Osteocyte (in vitro differentiated cells): ENCODE data around the gene ACTA2. TPM values are rescaled to one million over a fixed set of nuclear protein-coding genes. Genes with fewer than 3 reads are reported as not detected.

Source experiments
- DNase-seq: peaks from one replicate; pipeline ENCODE4 v3.0.0; 2021; ENCODE audit warnings: mixed read lengths; ENCODE audit not compliant: unreplicated experiment; ENCODE audit errors: extremely low spot score
- H3K27ac Mint-ChIP-seq: one replicate; pipeline ENCODE4 v1.8.0; 2021; ENCODE audit warnings: mild to moderate bottlenecking, mixed read lengths; ENCODE audit not compliant: unreplicated experiment
- H3K27me3 Mint-ChIP-seq: one replicate; pipeline ENCODE4 v1.8.0; 2021; ENCODE audit warnings: mixed read lengths; ENCODE audit not compliant: unreplicated experiment
- H3K36me3 Mint-ChIP-seq: one replicate; pipeline ENCODE4 v1.8.0; 2021; ENCODE audit warnings: mixed read lengths; ENCODE audit not compliant: unreplicated experiment
- H3K4me1 Mint-ChIP-seq: one replicate; pipeline ENCODE4 v1.8.0; 2021; ENCODE audit warnings: mixed read lengths; ENCODE audit not compliant: unreplicated experiment
- H3K4me3 Mint-ChIP-seq: one replicate; pipeline ENCODE4 v1.8.0; 2021; ENCODE audit warnings: mild to moderate bottlenecking, moderate library complexity, mixed read lengths; ENCODE audit not compliant: unreplicated experiment
- H3K9me3 Mint-ChIP-seq: one replicate; pipeline ENCODE4 v1.8.0; 2021; ENCODE audit warnings: mixed read lengths; ENCODE audit not compliant: unreplicated experiment
- total RNA-seq: library from RNA; stranded (reverse); gene quantifications from 2 replicates; pipeline ENCODE4 v1.2.1, GENCODE V29; 2021
- TF ChIP-seq, protein P1 (sequence below): fragments of 200-600 bp; sonication (generic); IDR thresholded peaks from 2 replicates; pipeline ENCODE4 v1.5.0; 2021; ENCODE audit warnings: antibody characterized with exemption, mild to moderate bottlenecking, moderate library complexity

ACTA2 gene
- total RNA-seq, 1 donor from 2014 or later: 329 TPM

DNA sequence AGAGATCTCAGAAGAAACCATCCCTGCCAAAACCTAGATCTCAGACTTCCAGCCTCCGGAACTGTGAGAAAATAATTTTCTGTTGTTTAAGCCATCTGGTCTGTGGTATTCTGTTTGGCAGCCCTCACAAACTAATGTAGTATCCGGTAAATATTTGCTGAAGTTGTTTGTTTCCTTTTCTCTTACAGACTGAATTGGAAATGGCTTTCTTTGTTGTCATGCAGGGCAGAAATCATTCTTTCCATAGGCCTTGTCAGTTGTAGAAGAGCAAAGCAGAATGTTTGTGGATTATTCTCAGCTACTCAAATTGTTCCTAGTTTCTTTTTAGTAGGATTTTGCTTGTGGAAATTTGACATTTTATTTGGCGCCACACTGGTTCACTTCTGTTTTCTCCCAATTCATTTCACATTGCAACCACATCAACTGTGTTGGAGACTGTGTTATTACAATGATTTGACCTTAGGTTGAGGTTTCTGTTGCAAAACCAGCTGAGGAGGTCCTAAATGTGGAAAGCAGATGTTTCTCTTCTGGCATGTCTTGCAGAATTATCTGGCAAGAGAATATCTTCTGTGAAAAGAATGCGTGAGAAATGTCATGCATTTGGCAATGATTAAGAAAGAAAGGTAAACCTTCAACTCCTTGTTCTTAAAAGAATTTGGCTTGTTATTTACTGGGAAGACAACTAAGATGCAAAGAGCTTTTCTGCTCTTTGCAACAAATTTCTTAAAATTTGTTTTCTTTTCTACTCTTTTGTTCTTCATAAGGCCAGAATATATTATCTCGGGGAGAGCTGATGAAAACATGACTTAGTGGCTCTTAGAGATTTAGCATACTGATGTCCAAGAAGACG, 25.8 kb downstream of the ACTA2 start:
- Mint-ChIP-seq H3K4me1 (peaks cover 22% of the 10 kb centered on the region), H3K9me3 (no peaks in the 10 kb centered on the region), H3K36me3 (peaks cover 6% of the 10 kb centered on the region), H3K27ac (peak overlapping the region; percentile 70), H3K27me3 (no peaks in the 10 kb centered on the region), H3K4me3 (peak overlapping the region; percentile 3)
- TF ChIP-seq, protein P1, sequence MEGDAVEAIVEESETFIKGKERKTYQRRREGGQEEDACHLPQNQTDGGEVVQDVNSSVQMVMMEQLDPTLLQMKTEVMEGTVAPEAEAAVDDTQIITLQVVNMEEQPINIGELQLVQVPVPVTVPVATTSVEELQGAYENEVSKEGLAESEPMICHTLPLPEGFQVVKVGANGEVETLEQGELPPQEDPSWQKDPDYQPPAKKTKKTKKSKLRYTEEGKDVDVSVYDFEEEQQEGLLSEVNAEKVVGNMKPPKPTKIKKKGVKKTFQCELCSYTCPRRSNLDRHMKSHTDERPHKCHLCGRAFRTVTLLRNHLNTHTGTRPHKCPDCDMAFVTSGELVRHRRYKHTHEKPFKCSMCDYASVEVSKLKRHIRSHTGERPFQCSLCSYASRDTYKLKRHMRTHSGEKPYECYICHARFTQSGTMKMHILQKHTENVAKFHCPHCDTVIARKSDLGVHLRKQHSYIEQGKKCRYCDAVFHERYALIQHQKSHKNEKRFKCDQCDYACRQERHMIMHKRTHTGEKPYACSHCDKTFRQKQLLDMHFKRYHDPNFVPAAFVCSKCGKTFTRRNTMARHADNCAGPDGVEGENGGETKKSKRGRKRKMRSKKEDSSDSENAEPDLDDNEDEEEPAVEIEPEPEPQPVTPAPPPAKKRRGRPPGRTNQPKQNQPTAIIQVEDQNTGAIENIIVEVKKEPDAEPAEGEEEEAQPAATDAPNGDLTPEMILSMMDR: no peak
- no peak for DNase-seq

DNA sequence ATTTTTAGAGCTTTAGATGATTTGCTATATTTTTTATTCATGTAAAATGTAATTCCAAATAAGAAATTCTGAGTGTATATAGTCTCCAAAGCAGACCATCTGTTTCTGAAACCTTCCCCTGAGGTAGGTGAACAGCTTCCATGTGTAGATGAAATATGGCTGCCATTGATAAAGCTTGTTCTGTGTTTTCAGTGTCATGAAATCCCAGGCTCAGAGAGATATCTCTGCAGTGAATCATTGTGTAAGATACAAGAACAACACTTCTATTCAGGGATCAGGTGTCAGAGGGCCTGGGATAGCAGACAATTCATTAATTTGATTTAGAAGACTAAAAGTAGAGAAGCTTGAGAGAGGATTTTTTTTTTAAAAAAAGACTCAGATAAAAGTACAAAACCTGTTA, 29.1 kb downstream of the ACTA2 start:
- TF ChIP-seq, protein P1: no peak
- peaks cover 30% of the 10 kb centered on the region for H3K4me1 Mint-ChIP-seq
- H3K9me3 Mint-ChIP-seq: no peaks in the 10 kb centered on the region
- DNase-seq: no peak
- no peak overlapping the region for H3K27ac Mint-ChIP-seq
- peaks cover 6% of the 10 kb centered on the region for H3K36me3 Mint-ChIP-seq
- no peak overlapping the region for H3K4me3 Mint-ChIP-seq
- H3K27me3 Mint-ChIP-seq: no peaks in the 10 kb centered on the region

DNA sequence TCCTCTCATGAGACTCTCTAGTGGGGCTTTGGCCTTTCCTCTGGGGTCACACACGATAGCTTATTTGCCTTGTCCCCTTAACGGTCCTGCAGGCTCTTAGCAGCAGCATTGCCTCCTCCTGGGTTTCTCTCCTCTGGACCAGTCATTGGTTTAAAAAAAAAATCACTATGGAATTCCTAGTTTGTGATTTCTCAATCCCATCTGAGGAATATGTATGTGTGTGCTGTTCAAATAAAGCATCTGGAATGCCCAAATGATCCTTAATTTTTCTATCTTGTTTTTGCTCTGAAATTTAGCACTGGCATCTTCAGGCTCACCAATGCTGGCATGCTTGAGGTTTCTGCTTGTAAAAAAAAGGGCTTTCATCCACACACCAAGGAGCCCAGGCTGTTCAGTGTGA, 30.5 kb downstream of the ACTA2 start:
- DNase-seq: no peak
- H3K36me3 Mint-ChIP-seq: peaks cover 6% of the 10 kb centered on the region
- no peak overlapping the region for H3K4me3 Mint-ChIP-seq
- peaks cover 24% of the 10 kb centered on the region for H3K4me1 Mint-ChIP-seq
- TF ChIP-seq, protein P1: no peak
- no peaks in the 10 kb centered on the region for H3K27me3 Mint-ChIP-seq
- H3K27ac Mint-ChIP-seq: no peak overlapping the region
- no peaks in the 10 kb centered on the region for H3K9me3 Mint-ChIP-seq

DNA sequence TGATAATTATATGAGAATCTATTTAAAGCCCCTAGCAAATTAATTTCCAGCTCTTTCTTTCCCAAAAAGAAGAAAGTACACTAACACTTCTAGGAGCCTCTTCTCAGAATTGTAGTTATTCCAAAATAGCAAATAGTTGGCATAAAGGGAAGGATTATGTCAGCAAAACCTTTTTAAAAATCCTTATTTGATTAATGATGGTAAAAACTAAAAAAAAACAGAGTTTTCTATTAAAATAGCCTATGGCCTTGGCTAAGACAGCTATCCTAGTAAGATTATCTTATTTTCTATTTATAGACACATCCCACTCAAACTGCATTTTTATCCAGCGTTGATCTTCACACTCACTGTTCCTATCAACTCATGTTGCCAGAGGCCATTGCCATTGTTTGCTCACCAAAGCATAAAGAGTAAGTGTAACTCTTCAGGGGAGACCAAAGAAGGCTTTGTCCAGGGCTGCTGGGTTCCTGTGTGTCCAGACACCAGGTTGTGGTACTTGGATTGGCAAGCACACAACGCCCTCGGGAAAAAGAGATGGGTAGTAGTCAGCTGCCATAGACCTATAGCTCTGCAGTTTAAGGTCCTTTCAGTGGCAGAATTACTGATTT, 31.5 kb downstream of the ACTA2 start:
- peaks cover 17% of the 10 kb centered on the region for H3K4me1 Mint-ChIP-seq
- no peak overlapping the region for H3K4me3 Mint-ChIP-seq
- no peaks in the 10 kb centered on the region for H3K9me3 Mint-ChIP-seq
- no peaks in the 10 kb centered on the region for H3K27me3 Mint-ChIP-seq
- TF ChIP-seq, protein P1: no peak
- no peak overlapping the region for H3K27ac Mint-ChIP-seq
- H3K36me3 Mint-ChIP-seq: peaks cover 6% of the 10 kb centered on the region
- no peak for DNase-seq

DNA sequence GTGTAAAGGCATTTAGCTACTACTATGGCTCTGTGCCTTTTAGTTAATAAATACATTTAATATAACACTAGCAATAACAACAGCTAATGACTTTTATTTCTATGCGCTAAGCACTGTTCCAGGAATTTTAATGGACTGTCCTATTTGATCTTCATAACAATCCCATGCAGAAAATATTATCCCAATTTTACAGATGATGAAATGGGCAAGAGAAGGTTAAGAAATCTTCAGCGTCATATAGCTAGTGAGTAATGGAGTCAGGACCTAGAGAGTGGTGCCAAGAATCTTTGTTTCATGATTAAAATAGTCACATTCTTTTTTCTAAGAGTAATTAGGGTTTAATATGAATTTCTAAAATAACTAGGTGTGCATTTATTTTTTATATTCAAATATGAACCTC, 32.4 kb downstream of the ACTA2 start:
- Mint-ChIP-seq H3K27ac (no peak overlapping the region), H3K36me3 (peaks cover 6% of the 10 kb centered on the region), H3K4me1 (peaks cover 21% of the 10 kb centered on the region), H3K27me3 (no peaks in the 10 kb centered on the region), H3K4me3 (no peak overlapping the region), H3K9me3 (no peaks in the 10 kb centered on the region)
- DNase-seq: no peak
- TF ChIP-seq, protein P1: no peak
